ENCODE results near the gene ESYT1. TPM values are rescaled to one million over a fixed set of nuclear protein-coding genes. Genes with fewer than 3 reads are reported as not detected.

Gene ESYT1
- total RNA-seq, 1 donor from 2014 or later = 102 TPM

DNA sequence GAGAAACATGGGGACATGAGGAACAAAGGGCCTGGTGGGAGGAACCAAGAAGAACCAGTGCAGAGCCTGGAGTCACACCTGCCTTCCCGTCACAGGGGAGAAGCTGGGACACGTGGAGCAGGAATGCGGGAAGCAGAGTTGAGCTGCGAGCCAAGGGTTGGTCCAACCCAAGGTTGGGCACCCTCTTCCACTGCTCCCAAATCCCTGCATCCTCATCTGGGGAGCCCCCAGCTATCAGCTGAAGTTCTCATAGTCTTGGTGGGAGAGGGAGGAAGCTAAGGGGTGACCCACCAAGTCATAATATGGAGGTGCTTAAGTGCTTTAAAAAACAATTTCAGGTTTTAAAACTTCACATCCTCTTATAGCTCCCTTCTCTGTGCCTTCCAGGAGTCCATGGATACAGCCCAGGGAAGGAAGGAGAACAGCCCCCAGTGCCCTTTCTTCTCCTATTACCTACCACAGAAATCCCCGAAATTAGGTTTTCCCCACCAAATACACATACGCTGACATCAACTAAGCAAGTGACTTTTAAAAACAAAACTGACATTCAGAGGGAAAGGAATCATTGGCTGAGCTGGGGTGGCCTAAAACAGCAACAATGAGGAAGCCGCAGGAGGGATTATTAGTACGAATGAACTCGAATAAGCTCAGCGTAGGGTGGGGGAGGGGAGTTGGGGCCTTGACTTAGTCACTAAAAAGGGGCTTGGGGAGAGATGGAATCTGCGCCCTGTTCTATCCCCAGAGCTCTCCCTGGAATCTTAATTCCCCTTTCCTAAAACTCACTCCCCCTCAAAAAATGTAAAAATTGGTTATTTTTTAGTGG is 34.6 kb downstream of the ESYT1 start:
- H3K4me1 Mint-ChIP-seq (ENCODE audit: low read depth) = peaks cover 24% of the 10 kb centered on the region
- H3K27ac Mint-ChIP-seq = peak overlapping the region; percentile 91
- TF ChIP-seq, protein P1, sequence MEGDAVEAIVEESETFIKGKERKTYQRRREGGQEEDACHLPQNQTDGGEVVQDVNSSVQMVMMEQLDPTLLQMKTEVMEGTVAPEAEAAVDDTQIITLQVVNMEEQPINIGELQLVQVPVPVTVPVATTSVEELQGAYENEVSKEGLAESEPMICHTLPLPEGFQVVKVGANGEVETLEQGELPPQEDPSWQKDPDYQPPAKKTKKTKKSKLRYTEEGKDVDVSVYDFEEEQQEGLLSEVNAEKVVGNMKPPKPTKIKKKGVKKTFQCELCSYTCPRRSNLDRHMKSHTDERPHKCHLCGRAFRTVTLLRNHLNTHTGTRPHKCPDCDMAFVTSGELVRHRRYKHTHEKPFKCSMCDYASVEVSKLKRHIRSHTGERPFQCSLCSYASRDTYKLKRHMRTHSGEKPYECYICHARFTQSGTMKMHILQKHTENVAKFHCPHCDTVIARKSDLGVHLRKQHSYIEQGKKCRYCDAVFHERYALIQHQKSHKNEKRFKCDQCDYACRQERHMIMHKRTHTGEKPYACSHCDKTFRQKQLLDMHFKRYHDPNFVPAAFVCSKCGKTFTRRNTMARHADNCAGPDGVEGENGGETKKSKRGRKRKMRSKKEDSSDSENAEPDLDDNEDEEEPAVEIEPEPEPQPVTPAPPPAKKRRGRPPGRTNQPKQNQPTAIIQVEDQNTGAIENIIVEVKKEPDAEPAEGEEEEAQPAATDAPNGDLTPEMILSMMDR (IDR thresholded peaks at IDR 0.05; ENCODE audit: unreplicated experiment) = no peak
- peaks cover 40% of the 10 kb centered on the region for H3K36me3 Mint-ChIP-seq (ENCODE audit: insufficient read depth)
- no peak overlapping the region for H3K4me3 Mint-ChIP-seq (ENCODE audit: low read depth)
- no peaks in the 10 kb centered on the region for H3K27me3 Mint-ChIP-seq
- no peak for DNase-seq (ENCODE audit: low spot score, unreplicated experiment)
- H3K9me3 Mint-ChIP-seq (ENCODE audit: low read depth) = no peaks in the 10 kb centered on the region

DNA sequence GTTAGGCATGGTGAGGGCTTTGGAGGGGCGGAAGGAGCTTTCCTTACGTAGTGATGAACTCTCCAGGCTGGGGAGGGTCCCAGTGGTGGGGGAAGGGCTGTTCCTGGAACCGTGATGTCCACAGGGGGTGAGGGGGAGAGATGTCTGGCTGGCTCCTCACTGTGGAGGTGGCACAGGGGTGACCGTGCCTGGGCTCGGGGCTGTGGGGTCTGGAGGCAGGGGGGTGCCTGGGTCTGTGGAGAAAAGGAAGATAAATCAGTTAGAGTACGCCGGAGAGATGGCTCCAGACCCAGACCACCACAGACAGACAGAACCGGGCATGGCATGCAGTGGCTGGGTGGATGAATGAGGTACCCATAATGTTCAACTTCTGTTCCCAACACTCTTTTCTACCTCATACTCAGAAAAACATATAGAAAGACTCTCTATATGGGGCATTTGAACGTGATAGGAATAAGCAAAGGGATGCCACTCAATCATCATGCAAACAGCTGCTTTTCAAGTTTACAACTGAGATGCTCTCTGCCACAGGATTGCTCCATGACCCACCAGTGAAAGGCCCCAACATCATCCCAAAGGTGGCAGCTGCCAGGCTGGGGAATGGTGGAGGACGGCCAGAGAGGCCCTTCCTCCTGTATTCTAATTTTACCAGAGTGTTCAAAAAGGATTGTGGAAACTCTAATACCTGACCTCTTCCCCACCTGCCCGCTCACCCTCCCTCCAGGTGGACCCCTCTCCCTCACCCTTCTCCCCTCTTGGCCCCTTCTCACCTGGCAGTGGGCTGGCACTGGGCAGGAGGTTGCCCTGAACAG is 35.7 kb downstream of the ESYT1 start:
- Mint-ChIP-seq H3K9me3 (ENCODE audit: low read depth) (no peaks in the 10 kb centered on the region), H3K4me1 (ENCODE audit: low read depth) (peaks cover 24% of the 10 kb centered on the region), H3K27me3 (no peaks in the 10 kb centered on the region), H3K27ac (peak overlapping the region; percentile 83), H3K4me3 (ENCODE audit: low read depth) (no peak overlapping the region), H3K36me3 (ENCODE audit: insufficient read depth) (peaks cover 42% of the 10 kb centered on the region)
- DNase-seq (ENCODE audit: low spot score, unreplicated experiment) = no peak
- TF ChIP-seq, protein P1 (IDR thresholded peaks at IDR 0.05; ENCODE audit: unreplicated experiment) = no peak

DNA sequence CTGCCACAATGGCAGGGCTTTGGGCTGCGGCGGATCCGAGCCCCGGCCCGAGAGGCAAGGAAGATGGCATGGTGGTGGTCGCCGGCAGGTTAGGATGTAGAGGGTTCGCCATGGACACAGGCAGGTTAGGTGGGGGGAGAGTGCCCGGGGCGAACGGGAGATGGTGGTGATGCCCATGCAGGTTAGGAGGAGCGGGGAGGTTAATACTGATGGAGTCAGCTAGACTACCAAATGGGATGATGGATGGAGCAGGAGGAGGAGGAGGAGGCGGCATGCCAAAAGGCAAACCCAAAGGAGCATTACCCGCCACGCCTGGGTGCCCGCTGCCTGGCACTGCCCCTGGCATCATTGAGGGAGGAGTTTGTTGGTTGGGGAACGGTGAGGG is 36.3 kb downstream of the ESYT1 start:
- Mint-ChIP-seq H3K4me1 (ENCODE audit: low read depth) (peaks cover 19% of the 10 kb centered on the region), H3K36me3 (ENCODE audit: insufficient read depth) (peaks cover 43% of the 10 kb centered on the region)
- TF ChIP-seq, protein P1 (IDR thresholded peaks at IDR 0.05; ENCODE audit: unreplicated experiment) = no peak

DNA sequence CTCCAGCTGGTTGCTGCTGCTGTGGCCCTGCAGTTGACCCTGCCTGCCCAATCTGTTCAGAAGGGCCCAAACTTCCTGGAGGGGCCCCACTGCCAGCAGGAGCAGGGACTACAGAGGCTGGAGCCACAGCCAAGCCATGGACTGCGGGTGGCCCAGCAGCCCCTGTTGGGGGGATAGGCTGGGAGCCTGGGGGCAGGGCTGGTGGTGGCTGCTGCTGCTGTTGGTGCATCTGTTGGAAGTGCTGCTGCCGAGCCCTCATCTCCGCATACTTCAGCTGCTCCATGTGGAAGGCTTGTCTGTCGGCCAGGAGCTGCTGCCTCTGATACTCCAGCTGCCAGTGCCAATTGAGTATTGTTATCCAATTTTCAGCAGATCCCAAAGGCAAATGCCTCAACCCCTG is 37.3 kb downstream of the ESYT1 start:
- TF ChIP-seq, protein P1 (IDR thresholded peaks at IDR 0.05; ENCODE audit: unreplicated experiment) = no peak
- H3K9me3 Mint-ChIP-seq (ENCODE audit: low read depth) = no peaks in the 10 kb centered on the region
- H3K4me1 Mint-ChIP-seq (ENCODE audit: low read depth) = peaks cover 9% of the 10 kb centered on the region
- no peak for DNase-seq (ENCODE audit: low spot score, unreplicated experiment)
- H3K4me3 Mint-ChIP-seq (ENCODE audit: low read depth) = no peak overlapping the region
- H3K27ac Mint-ChIP-seq = no peak overlapping the region
- peaks cover 39% of the 10 kb centered on the region for H3K36me3 Mint-ChIP-seq (ENCODE audit: insufficient read depth)
- H3K27me3 Mint-ChIP-seq = no peaks in the 10 kb centered on the region

More for the DNA sequence above, 36.3 kb downstream of the ESYT1 start:
- no peaks in the 10 kb centered on the region for H3K27me3 Mint-ChIP-seq
- H3K27ac Mint-ChIP-seq = peak overlapping the region; percentile 27
- DNase-seq (ENCODE audit: low spot score, unreplicated experiment) = no peak
- H3K4me3 Mint-ChIP-seq (ENCODE audit: low read depth) = no peak overlapping the region
- no peaks in the 10 kb centered on the region for H3K9me3 Mint-ChIP-seq (ENCODE audit: low read depth)

DNA sequence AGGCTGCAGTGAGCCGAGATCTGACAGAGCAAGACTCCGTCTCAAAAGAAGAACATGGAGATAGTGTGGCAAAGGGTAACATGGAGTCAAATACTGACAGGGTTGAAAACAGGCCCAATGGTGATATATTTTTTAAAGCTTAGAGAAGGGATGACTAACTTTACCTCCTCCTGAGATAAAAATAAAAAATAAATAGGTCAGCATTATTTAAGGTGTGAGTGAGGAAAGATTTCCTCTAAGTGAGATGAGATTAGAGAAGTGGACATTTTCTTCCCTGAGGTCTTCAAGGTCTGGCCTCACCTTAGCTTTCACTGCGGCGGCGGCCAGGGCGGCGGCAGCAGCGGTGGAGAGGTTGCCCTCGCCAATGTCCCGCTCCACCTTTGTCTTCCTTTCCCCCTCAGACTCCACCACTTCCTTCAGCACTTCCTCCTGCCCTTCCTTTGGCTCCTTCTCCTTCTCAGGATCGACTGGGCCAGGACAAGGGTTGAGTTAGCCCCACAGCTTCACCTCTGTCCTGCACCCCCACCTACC is 41.2 kb downstream of the ESYT1 start:
- peaks cover 40% of the 10 kb centered on the region for H3K36me3 Mint-ChIP-seq (ENCODE audit: insufficient read depth)
- no peaks in the 10 kb centered on the region for H3K4me1 Mint-ChIP-seq (ENCODE audit: low read depth)
- no peaks in the 10 kb centered on the region for H3K27me3 Mint-ChIP-seq
- H3K4me3 Mint-ChIP-seq (ENCODE audit: low read depth) = no peak overlapping the region
- H3K9me3 Mint-ChIP-seq (ENCODE audit: low read depth) = no peaks in the 10 kb centered on the region
- H3K27ac Mint-ChIP-seq = no peak overlapping the region
- TF ChIP-seq, protein P1 (IDR thresholded peaks at IDR 0.05; ENCODE audit: unreplicated experiment) = no peak
- DNase-seq (ENCODE audit: low spot score, unreplicated experiment) = no peak
